Lower leg skin (tissue), 3 donors: ENCODE results near the gene PRKCH.

Experiments
- CTCF ChIP-seq, 3 donors: fragments of 450-650 bp; IDR thresholded peaks; one replicate each; pipeline ENCODE4 v1.5.1; 2016; ENCODE audit warnings: antibody characterized with exemption in 3 of 3, mild to moderate bottlenecking in 3 of 3, moderate library complexity in 2 of 3
- POLR2A ChIP-seq, 2 donors: fragments of 450-650 bp; IDR thresholded peaks; one replicate each; pipeline ENCODE4 v1.6.1; 2016 to 2017; ENCODE audit warnings: antibody characterized with exemption in 2 of 2, mild to moderate bottlenecking in 1 of 2, moderate library complexity in 1 of 2

GRCh38 chr14:61519106-61519505 lies 197.7 kb downstream of the PRKCH start:
- no peak for TF ChIP-seq POLR2A (IDR thresholded peaks at IDR 0.05)
- TF ChIP-seq CTCF (IDR thresholded peaks at IDR 0.05): no peak
